HepG2 (cell line): ENCODE results near the gene CYTH1. TPM values are rescaled to one million over a fixed set of nuclear protein-coding genes. Genes with fewer than 3 reads are reported as not detected.

ENCODE experiments used
- BCL6 ChIP-seq: IDR thresholded peaks from 2 replicates; pipeline ENCODE4 v1.6.1; 2016; ENCODE audit warnings: missing genetic modification reagents, missing compliant biosample characterization
- DMAP1 ChIP-seq: IDR thresholded peaks from 2 replicates; pipeline ENCODE4 v1.6.1; 2016
- DPF2 ChIP-seq: sonication (generic); formaldehyde crosslinking; IDR thresholded peaks from 2 replicates; pipeline ENCODE4 v1.4.0; 2020; ENCODE audit warnings: mild to moderate bottlenecking, low read depth, missing genetic modification reagents, borderline replicate concordance
- MLLT10 ChIP-seq: sonication (generic); formaldehyde crosslinking; IDR thresholded peaks from 2 replicates; pipeline ENCODE4 v1.4.0; 2020; ENCODE audit warnings: missing genetic modification reagents
- NR2F6 ChIP-seq, 2 experiments: IDR thresholded peaks; 2 replicates each; pipeline ENCODE4 v1.6.1; 2016; ENCODE audit warnings: antibody characterized with exemption in 1 of 2, mild to moderate bottlenecking in 1 of 2
- SRSF1 ChIP-seq: fragments of 200-400 bp; formaldehyde crosslinking; optimal IDR thresholded peaks from 2 replicates; pipeline ENCODE3; 2017; ENCODE audit warnings: mild to moderate bottlenecking, low read depth, low read length, moderate library complexity
- TP53 ChIP-seq: sonication (generic); formaldehyde crosslinking; conservative IDR thresholded peaks from 2 replicates; pipeline ENCODE4 v1.4.0; 2020; ENCODE audit warnings: missing genetic modification reagents
- ZNF24 ChIP-seq: fragments of 450-650 bp; IDR thresholded peaks from 2 replicates; pipeline ENCODE4 v1.6.1; 2017; ENCODE audit warnings: antibody characterized with exemption, mild to moderate bottlenecking
- ZNF263 ChIP-seq: sonication (generic); formaldehyde crosslinking; IDR thresholded peaks from 2 replicates; pipeline ENCODE4 v1.4.0; 2020; ENCODE audit warnings: missing genetic modification reagents
- ZNF572 ChIP-seq: sonication (generic); formaldehyde crosslinking; IDR thresholded peaks from 2 replicates; pipeline ENCODE4 v1.5.1; 2020; ENCODE audit warnings: mild to moderate bottlenecking, missing genetic modification reagents
- ZNF746 ChIP-seq: sonication (generic); formaldehyde crosslinking; IDR thresholded peaks from 2 replicates; pipeline ENCODE4 v1.8.0; 2022; ENCODE audit warnings: mild to moderate bottlenecking, missing genetic modification reagents
- ZNF879 ChIP-seq: sonication (generic); formaldehyde crosslinking; IDR thresholded peaks from 2 replicates; pipeline ENCODE4 v1.8.1; 2023; ENCODE audit warnings: missing genetic modification reagents
- polyA plus RNA-seq, 8 experiments: library from polyadenylated mRNA; depleted of rRNA in 3 of 8; stranded (reverse) in 7 of 8; unstranded in 1 of 8; fragments of >200 nt; fragmentation: Illumina TruSeq in 4 of 8; extraction: Trizol in 4 of 8; gene quantifications; 2 replicates each; pipeline versions ENCODE4 v1.2.1 to v1.2.3, GENCODE V29; 2011 to 2016; ENCODE audit warnings: low read depth in 4 of 8, missing spikeins in 1 of 8, mixed read lengths in 1 of 8; ENCODE audit not compliant: insufficient read depth in 1 of 8
- total RNA-seq, 5 experiments: library from RNA; depleted of rRNA; stranded (reverse); fragments of >200 nt; fragmentation: Illumina TruSeq; extraction: Trizol; gene quantifications; 2 replicates each; pipeline ENCODE4 v1.2.3, GENCODE V29; 2016; ENCODE audit warnings: low read depth in 1 of 5
- TF ChIP-seq, protein P1 (sequence below): sonication (generic); formaldehyde crosslinking; conservative IDR thresholded peaks from 2 replicates; pipeline ENCODE4 v1.4.0; 2020; ENCODE audit warnings: mild to moderate bottlenecking, missing genetic modification reagents, moderate library complexity
- TF ChIP-seq, protein P2 (sequence below): sonication (generic); formaldehyde crosslinking; IDR thresholded peaks from 2 replicates; pipeline ENCODE4 v1.4.0; 2020; ENCODE audit warnings: mild to moderate bottlenecking, missing genetic modification reagents
- TF ChIP-seq, protein P3 (sequence below): sonication (generic); formaldehyde crosslinking; IDR thresholded peaks from 2 replicates; pipeline ENCODE4 v1.5.0; 2020; ENCODE audit warnings: mild to moderate bottlenecking, missing genetic modification reagents
- TF ChIP-seq, protein P4 (sequence below): sonication (generic); formaldehyde crosslinking; IDR thresholded peaks from 2 replicates; pipeline ENCODE4 v1.4.0; 2020; ENCODE audit warnings: missing genetic modification reagents
- TF ChIP-seq, protein P5 (sequence below): sonication (generic); formaldehyde crosslinking; IDR thresholded peaks from 2 replicates; pipeline ENCODE4 v1.8.0; 2022; ENCODE audit warnings: missing genetic modification reagents, mild to moderate bottlenecking, inconsistent platforms, borderline replicate concordance
- TF ChIP-seq, protein P6 (sequence below): fragments of 450-650 bp; IDR thresholded peaks from 2 replicates; pipeline ENCODE4 v1.6.1; 2017; ENCODE audit warnings: mild to moderate bottlenecking

The CYTH1 gene
- total and polyA plus RNA-seq, 2 of the 13 experiments (the other 11 are each of a cell fraction or from before 2014, with no cell fraction given): 20.1 to 48.9 TPM

DNA sequence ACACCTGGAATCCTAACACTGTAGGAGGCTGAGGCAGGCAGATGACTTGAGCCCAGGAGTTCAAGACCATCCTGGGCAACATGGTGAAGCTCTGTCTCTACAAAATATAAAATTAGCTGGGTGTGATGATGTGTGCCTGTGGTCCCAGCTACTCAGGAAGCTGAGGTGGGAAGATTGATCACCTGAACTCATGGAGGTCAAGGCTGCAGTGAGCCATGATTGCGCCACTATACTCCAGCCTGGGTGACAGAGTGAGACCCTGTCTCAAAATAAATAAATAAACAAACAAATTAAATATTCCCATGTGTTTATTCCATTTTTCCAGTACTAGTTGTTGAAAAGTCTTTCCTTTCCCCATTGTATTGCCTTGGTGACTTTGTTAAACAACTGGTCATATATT, 130.0 kb downstream of the CYTH1 start (continued):
- TF ChIP-seq SRSF1 (no peak), DMAP1 (CRISPR knock-in tag) (no peak), BCL6 (no peak), ZNF24 (no peak), DPF2 (CRISPR knock-in tag) (no peak), ZNF263 (no peak), MLLT10 (CRISPR knock-in tag) (no peak), ZNF879 (CRISPR knock-in tag) (no peak), ZNF746 (no peak), TP53 (CRISPR knock-in tag) (no peak), ZNF572 (CRISPR knock-in tag) (no peak), NR2F6 (IDR thresholded peaks at IDR 0.05) (peak; percentile 87), NR2F6 (CRISPR knock-in tag; IDR thresholded peaks at IDR 0.05) (peak; percentile 93)
- TF ChIP-seq, protein P1, sequence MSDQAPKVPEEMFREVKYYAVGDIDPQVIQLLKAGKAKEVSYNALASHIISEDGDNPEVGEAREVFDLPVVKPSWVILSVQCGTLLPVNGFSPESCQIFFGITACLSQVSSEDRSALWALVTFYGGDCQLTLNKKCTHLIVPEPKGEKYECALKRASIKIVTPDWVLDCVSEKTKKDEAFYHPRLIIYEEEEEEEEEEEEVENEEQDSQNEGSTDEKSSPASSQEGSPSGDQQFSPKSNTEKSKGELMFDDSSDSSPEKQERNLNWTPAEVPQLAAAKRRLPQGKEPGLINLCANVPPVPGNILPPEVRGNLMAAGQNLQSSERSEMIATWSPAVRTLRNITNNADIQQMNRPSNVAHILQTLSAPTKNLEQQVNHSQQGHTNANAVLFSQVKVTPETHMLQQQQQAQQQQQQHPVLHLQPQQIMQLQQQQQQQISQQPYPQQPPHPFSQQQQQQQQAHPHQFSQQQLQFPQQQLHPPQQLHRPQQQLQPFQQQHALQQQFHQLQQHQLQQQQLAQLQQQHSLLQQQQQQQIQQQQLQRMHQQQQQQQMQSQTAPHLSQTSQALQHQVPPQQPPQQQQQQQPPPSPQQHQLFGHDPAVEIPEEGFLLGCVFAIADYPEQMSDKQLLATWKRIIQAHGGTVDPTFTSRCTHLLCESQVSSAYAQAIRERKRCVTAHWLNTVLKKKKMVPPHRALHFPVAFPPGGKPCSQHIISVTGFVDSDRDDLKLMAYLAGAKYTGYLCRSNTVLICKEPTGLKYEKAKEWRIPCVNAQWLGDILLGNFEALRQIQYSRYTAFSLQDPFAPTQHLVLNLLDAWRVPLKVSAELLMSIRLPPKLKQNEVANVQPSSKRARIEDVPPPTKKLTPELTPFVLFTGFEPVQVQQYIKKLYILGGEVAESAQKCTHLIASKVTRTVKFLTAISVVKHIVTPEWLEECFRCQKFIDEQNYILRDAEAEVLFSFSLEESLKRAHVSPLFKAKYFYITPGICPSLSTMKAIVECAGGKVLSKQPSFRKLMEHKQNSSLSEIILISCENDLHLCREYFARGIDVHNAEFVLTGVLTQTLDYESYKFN (CRISPR knock-in tag): peak; percentile 52
- TF ChIP-seq, protein P2, sequence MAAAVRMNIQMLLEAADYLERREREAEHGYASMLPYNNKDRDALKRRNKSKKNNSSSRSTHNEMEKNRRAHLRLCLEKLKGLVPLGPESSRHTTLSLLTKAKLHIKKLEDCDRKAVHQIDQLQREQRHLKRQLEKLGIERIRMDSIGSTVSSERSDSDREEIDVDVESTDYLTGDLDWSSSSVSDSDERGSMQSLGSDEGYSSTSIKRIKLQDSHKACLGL (CRISPR knock-in tag): no peak
- TF ChIP-seq, protein P3, sequence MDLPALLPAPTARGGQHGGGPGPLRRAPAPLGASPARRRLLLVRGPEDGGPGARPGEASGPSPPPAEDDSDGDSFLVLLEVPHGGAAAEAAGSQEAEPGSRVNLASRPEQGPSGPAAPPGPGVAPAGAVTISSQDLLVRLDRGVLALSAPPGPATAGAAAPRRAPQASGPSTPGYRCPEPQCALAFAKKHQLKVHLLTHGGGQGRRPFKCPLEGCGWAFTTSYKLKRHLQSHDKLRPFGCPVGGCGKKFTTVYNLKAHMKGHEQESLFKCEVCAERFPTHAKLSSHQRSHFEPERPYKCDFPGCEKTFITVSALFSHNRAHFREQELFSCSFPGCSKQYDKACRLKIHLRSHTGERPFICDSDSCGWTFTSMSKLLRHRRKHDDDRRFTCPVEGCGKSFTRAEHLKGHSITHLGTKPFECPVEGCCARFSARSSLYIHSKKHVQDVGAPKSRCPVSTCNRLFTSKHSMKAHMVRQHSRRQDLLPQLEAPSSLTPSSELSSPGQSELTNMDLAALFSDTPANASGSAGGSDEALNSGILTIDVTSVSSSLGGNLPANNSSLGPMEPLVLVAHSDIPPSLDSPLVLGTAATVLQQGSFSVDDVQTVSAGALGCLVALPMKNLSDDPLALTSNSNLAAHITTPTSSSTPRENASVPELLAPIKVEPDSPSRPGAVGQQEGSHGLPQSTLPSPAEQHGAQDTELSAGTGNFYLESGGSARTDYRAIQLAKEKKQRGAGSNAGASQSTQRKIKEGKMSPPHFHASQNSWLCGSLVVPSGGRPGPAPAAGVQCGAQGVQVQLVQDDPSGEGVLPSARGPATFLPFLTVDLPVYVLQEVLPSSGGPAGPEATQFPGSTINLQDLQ (CRISPR knock-in tag): no peak
- TF ChIP-seq, protein P4, sequence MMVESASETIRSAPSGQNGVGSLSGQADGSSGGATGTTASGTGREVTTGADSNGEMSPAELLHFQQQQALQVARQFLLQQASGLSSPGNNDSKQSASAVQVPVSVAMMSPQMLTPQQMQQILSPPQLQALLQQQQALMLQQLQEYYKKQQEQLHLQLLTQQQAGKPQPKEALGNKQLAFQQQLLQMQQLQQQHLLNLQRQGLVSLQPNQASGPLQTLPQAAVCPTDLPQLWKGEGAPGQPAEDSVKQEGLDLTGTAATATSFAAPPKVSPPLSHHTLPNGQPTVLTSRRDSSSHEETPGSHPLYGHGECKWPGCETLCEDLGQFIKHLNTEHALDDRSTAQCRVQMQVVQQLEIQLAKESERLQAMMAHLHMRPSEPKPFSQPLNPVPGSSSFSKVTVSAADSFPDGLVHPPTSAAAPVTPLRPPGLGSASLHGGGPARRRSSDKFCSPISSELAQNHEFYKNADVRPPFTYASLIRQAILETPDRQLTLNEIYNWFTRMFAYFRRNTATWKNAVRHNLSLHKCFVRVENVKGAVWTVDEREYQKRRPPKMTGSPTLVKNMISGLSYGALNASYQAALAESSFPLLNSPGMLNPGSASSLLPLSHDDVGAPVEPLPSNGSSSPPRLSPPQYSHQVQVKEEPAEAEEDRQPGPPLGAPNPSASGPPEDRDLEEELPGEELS: peak; percentile 90
- TF ChIP-seq, protein P5, sequence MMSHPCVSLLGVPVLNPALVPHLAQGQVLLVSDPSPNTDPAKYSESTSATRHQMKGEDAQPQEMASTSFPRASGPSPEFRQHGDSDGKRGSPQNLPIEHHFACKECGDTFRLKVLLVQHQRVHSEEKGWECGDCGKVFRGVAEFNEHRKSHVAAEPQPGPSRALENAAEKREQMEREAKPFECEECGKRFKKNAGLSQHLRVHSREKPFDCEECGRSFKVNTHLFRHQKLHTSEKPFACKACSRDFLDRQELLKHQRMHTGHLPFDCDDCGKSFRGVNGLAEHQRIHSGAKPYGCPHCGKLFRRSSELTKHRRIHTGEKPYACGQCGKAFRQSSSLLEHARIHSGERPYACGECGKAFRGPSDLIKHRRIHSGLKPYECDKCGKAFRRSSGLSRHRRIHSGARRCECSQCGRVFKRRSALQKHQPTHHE: no peak
- TF ChIP-seq, protein P6, sequence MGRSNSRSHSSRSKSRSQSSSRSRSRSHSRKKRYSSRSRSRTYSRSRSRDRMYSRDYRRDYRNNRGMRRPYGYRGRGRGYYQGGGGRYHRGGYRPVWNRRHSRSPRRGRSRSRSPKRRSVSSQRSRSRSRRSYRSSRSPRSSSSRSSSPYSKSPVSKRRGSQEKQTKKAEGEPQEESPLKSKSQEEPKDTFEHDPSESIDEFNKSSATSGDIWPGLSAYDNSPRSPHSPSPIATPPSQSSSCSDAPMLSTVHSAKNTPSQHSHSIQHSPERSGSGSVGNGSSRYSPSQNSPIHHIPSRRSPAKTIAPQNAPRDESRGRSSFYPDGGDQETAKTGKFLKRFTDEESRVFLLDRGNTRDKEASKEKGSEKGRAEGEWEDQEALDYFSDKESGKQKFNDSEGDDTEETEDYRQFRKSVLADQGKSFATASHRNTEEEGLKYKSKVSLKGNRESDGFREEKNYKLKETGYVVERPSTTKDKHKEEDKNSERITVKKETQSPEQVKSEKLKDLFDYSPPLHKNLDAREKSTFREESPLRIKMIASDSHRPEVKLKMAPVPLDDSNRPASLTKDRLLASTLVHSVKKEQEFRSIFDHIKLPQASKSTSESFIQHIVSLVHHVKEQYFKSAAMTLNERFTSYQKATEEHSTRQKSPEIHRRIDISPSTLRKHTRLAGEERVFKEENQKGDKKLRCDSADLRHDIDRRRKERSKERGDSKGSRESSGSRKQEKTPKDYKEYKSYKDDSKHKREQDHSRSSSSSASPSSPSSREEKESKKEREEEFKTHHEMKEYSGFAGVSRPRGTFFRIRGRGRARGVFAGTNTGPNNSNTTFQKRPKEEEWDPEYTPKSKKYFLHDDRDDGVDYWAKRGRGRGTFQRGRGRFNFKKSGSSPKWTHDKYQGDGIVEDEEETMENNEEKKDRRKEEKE: no peak
